Caco-2 (cell line): ENCODE results near the gene DDX17. TPM values are rescaled to one million over a fixed set of nuclear protein-coding genes. Genes with fewer than 3 reads are reported as not detected.

Experiments used
- BruUV-seq: library from RNA; stranded (reverse); fragments of 400-500 nt; replicated peaks from 2 replicates; lab custom pipeline; 2021; lab: Mats Ljungman, UMichigan
- CTCF ChIA-PET: fragments of 300-600 bp; sonication (Branson Sonifier 250); formaldehyde crosslinking; loops from one replicate; lab custom pipeline; 2022; ENCODE audit warnings: antibody characterized with exemption; lab: Charles Lee
- POLR2A ChIA-PET: fragments of 300-600 bp; sonication (Branson Sonifier 250); formaldehyde crosslinking; loops from one replicate; lab custom pipeline; 2022; ENCODE audit warnings: antibody characterized with exemption; lab: Charles Lee
- DNase-seq, 2 experiments: peaks; one replicate each; pipeline versions ENCODE4 v3.0.0 to v3.0.0-alpha.2; 2020 to 2022
- H3K27me3 ChIP-seq: replicated peaks from 2 replicates; pipeline ENCODE4 v1.6.0; 2011; ENCODE audit warnings: low read length; ENCODE audit not compliant: control insufficient read depth, insufficient read depth
- H3K36me3 ChIP-seq: 2 replicates; pipeline ENCODE4 v1.5.1; 2011; ENCODE audit warnings: low read length; ENCODE audit not compliant: control insufficient read depth, insufficient read depth
- H3K4me1 ChIP-seq: fragments of 250-450 bp; sonication (Bioruptor Pico); 2 replicates; pipeline ENCODE4 v1.5.1; 2020; ENCODE audit warnings: mild to moderate bottlenecking
- H3K4me3 ChIP-seq: 2 replicates; pipeline ENCODE4 v1.5.1; 2011; ENCODE audit warnings: low read depth, mild to moderate bottlenecking, control low read depth, low read length
- H3K9me3 ChIP-seq: fragments of 250-450 bp; sonication (Bioruptor Pico); 2 replicates; pipeline ENCODE4 v1.5.1; 2020; ENCODE audit warnings: mild to moderate bottlenecking, moderate library complexity
- H3K27ac Mint-ChIP-seq: one replicate; pipeline ENCODE4 v1.8.0; 2022; ENCODE audit warnings: mixed read lengths; ENCODE audit not compliant: unreplicated experiment
- H3K27me3 Mint-ChIP-seq: one replicate; pipeline ENCODE4 v1.8.0; 2022; ENCODE audit warnings: mixed read lengths; ENCODE audit not compliant: insufficient read depth, unreplicated experiment
- H3K36me3 Mint-ChIP-seq: one replicate; pipeline ENCODE4 v1.8.0; 2022; ENCODE audit warnings: mild to moderate bottlenecking, mixed read lengths; ENCODE audit not compliant: insufficient read depth, unreplicated experiment
- H3K4me1 Mint-ChIP-seq: one replicate; pipeline ENCODE4 v1.8.0; 2022; ENCODE audit warnings: low read depth, mixed read lengths; ENCODE audit not compliant: unreplicated experiment
- H3K4me3 Mint-ChIP-seq: one replicate; pipeline ENCODE4 v1.8.0; 2022; ENCODE audit warnings: mild to moderate bottlenecking, moderate library complexity, mixed read lengths; ENCODE audit not compliant: unreplicated experiment
- H3K9me3 Mint-ChIP-seq: one replicate; pipeline ENCODE4 v1.8.0; 2022; ENCODE audit warnings: mixed read lengths; ENCODE audit not compliant: unreplicated experiment
- CTCF ChIP-seq, 2 experiments: fragments of 200-600 bp in 1 of 2; IDR thresholded peaks; 1 replicate in 1 of 2; 2 replicates in 1 of 2; pipeline versions ENCODE4 v1.5.1 to v1.8.0; 2011 to 2022; ENCODE audit warnings: antibody characterized with exemption in 1 of 2, control low read depth in 1 of 2, inconsistent platforms in 1 of 2, low read depth in 1 of 2, low read length in 1 of 2, mild to moderate bottlenecking in 1 of 2, moderate library complexity in 1 of 2; ENCODE audit not compliant: insufficient read depth in 1 of 2, severe bottlenecking in 1 of 2, unreplicated experiment in 1 of 2
- intact Hi-C: fragments of 100-400 bp; cut with micrococcal nuclease; formaldehyde crosslinking; loops from one replicate; pipeline ENCODE4 v1.10.0; 2022; ENCODE audit not compliant: unreplicated experiment
- total RNA-seq: library from RNA; stranded (reverse); gene quantifications from 2 replicates; pipeline ENCODE4 v1.2.3, GENCODE V29; 2022

The DDX17 gene
- total RNA-seq, 1 experiment from 2014 or later: 367 TPM

- Mint-ChIP-seq H3K27ac (no peak within 1 kb of the TSS), H3K9me3 (no peaks in the 10 kb centered on the region), H3K27me3 (peaks cover 19% of the 10 kb centered on the region), H3K36me3 (peaks cover 9% of the 10 kb centered on the region), H3K4me1 (no peaks in the 10 kb centered on the region), H3K4me3 (peak within 1 kb of the TSS; percentile 74)
- ChIA-PET POLR2A (no interaction called here), CTCF (no interaction called here)
- BruUV-seq: no TSS peak
- Histone ChIP-seq H3K9me3 (no peaks in the 10 kb centered on the region), H3K36me3 (no peaks in the 10 kb centered on the region), H3K4me3 (peak within 1 kb of the TSS; percentile 62), H3K27me3 (peaks cover 3% of the 10 kb centered on the region), H3K4me1 (peaks cover 17% of the 10 kb centered on the region; the same call in 1 of the 2 replicates)
- DNase-seq: no peak
- intact Hi-C loops: no loop called here
- no peak for TF ChIP-seq CTCF (IDR thresholded peaks at IDR 0.05; ENCODE audit: insufficient read depth in 1 of 2, low read depth in 1 of 2, low read length in 1 of 2, severe bottlenecking in 1 of 2, unreplicated experiment in 1 of 2)
These were observed 51.0 kb downstream of the DDX17 start, which contains the start of gene KCNJ4 for GRCh38 chr22:38455076-38455529. Gene KCNJ4 (minus strand): TSS chr22:38455199. CDS start chr22:38428132, 27,067 bp downstream.

GRCh38 chr22:38454353-38455075 lies 51.6 kb downstream of the DDX17 start:
- Mint-ChIP-seq H3K36me3 (peaks cover 9% of the 10 kb centered on the region), H3K4me1 (no peaks in the 10 kb centered on the region), H3K27ac (no peak overlapping the region), H3K4me3 (peak overlapping the region; percentile 64), H3K27me3 (peaks cover 19% of the 10 kb centered on the region), H3K9me3 (no peaks in the 10 kb centered on the region)
- H3K36me3 ChIP-seq: no peaks in the 10 kb centered on the region
- no peaks in the 10 kb centered on the region for H3K9me3 ChIP-seq
- CTCF ChIA-PET: no interaction called here
- H3K4me1 ChIP-seq: peaks cover 17% of the 10 kb centered on the region; the same call in 1 of the 2 replicates
- intact Hi-C loops: no loop called here
- DNase-seq: no peak
- peak overlapping the region; percentile 62 for H3K4me3 ChIP-seq
- POLR2A ChIA-PET: no interaction called here
- BruUV-seq: no TSS peak
- TF ChIP-seq CTCF (IDR thresholded peaks at IDR 0.05; ENCODE audit: insufficient read depth in 1 of 2, low read depth in 1 of 2, low read length in 1 of 2, severe bottlenecking in 1 of 2, unreplicated experiment in 1 of 2): no peak
- peaks cover 3% of the 10 kb centered on the region for H3K27me3 ChIP-seq

GRCh38 chr22:38453996-38454352 lies 52.1 kb downstream of the DDX17 start:
- H3K4me3 Mint-ChIP-seq: peak overlapping the region; percentile 64
- Histone ChIP-seq H3K4me3 (no peak overlapping the region), H3K36me3 (no peaks in the 10 kb centered on the region), H3K4me1 (peaks cover 17% of the 10 kb centered on the region; the same call in 1 of the 2 replicates), H3K9me3 (no peaks in the 10 kb centered on the region), H3K27me3 (peaks cover 3% of the 10 kb centered on the region)
- H3K4me1 Mint-ChIP-seq: no peaks in the 10 kb centered on the region
- no peak overlapping the region for H3K27ac Mint-ChIP-seq
- H3K9me3 Mint-ChIP-seq: no peaks in the 10 kb centered on the region
- peaks cover 19% of the 10 kb centered on the region for H3K27me3 Mint-ChIP-seq
- no peak for DNase-seq
- peaks cover 9% of the 10 kb centered on the region for H3K36me3 Mint-ChIP-seq
- no TSS peak for BruUV-seq
- intact Hi-C loops: no loop called here
- TF ChIP-seq CTCF (IDR thresholded peaks at IDR 0.05; ENCODE audit: insufficient read depth in 1 of 2, low read depth in 1 of 2, low read length in 1 of 2, severe bottlenecking in 1 of 2, unreplicated experiment in 1 of 2): no peak
- ChIA-PET POLR2A (no interaction called here), CTCF (no interaction called here)
